GM12873 (cell line): ENCODE measurements around the gene TRAT1.

Experiments
- TF ChIP-seq, protein P1 (sequence below): IDR thresholded peaks from 2 replicates; pipeline ENCODE4 v1.5.1; 2012; ENCODE audit warnings: low read depth, mild to moderate bottlenecking, moderate library complexity, low read length, control low read depth; ENCODE audit not compliant: insufficient read depth; ENCODE audit errors: missing control alignments

Gene TRAT1, protein sequence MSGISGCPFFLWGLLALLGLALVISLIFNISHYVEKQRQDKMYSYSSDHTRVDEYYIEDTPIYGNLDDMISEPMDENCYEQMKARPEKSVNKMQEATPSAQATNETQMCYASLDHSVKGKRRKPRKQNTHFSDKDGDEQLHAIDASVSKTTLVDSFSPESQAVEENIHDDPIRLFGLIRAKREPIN

DNA sequence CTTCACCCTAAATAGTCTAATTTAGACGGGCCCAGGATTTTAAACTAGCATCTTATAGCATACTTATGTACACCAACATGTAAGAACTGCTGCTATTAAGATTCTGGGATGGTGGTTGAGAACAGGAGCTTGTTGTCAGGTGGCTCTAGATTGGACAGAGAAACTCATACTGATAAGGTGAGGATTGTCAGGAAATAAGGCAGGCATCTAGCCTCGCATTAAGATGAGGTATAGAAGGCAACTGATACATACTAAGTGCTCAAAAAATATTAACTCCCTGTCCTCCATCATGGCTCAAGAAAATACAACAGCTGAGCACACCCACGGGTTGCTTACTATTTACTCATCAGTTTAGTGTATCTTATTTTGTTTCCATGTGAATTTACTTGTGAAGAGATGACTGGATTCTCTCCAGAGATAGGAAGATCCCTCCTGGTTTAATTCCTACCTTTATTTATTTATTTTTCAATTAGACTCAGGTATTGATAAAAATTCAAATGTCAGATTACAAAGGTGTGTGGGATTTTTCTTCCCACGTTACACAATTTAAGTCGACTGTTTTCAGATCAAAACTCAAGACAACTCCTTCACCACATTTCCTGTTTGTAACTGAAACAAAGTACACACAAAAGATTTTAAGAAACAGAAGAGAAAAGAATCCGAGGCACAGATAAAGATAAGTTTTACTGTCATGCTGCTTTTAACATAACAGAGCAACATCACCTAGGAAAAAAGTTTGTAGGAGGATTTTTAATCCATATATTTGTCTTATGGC, at the start of gene TRAT1:
Gene TRAT1, plus strand, starts transcription at position 664 of the 775 bp plus-strand sequence. CDS start 142 bp downstream, outside the sequence.
- TF ChIP-seq, protein P1, sequence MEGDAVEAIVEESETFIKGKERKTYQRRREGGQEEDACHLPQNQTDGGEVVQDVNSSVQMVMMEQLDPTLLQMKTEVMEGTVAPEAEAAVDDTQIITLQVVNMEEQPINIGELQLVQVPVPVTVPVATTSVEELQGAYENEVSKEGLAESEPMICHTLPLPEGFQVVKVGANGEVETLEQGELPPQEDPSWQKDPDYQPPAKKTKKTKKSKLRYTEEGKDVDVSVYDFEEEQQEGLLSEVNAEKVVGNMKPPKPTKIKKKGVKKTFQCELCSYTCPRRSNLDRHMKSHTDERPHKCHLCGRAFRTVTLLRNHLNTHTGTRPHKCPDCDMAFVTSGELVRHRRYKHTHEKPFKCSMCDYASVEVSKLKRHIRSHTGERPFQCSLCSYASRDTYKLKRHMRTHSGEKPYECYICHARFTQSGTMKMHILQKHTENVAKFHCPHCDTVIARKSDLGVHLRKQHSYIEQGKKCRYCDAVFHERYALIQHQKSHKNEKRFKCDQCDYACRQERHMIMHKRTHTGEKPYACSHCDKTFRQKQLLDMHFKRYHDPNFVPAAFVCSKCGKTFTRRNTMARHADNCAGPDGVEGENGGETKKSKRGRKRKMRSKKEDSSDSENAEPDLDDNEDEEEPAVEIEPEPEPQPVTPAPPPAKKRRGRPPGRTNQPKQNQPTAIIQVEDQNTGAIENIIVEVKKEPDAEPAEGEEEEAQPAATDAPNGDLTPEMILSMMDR: no peak

DNA sequence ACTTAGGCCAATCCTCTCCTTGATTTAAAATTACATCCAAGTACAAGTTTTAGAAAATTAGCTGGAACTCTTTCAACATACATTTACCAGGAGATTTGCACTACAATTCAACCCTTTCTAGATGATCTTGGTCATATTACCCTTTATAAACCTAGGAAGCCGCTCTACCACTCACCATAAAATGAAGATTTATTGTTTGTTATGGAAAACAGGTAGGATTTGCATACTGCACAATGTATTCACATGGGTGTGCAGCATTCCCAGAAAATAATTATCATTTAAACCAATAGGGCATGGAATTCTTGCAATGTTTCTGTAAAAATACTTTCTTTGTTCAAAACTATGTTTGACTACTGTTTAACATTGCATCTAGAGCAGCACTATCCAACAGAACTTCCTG, 46.9 kb upstream of the TRAT1 start:
- TF ChIP-seq, protein P1: no peak

DNA sequence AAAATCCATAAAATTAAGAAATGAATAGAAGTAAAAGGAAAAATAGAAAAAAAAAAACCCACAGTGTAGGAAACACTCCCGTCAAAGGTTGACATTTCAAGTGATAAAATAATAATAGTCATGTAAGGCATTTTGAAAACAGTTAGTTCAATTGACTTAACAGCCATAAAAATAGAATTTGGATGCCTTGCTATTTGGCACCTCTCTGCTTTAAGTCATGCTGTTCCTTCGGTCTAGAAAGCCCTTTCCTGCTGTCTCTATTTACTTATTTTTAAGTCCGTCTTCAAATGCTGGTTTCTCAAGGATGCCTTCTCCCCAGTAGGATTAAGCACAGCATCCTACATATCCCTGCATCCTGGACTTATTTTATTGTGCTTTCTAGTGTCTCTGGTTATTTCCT, 43.1 kb upstream of the TRAT1 start:
- TF ChIP-seq, protein P1: no peak

- TF ChIP-seq, protein P1: no peak
Observed at GRCh38 chr3:108780235-108780634, 42.4 kb upstream of the TRAT1 start.

- TF ChIP-seq, protein P1: no peak
Observed at GRCh38 chr3:108791473-108791872, 31.1 kb upstream of the TRAT1 start.

- TF ChIP-seq, protein P1: no peak
Observed at GRCh38 chr3:108804437-108804836, 18.1 kb upstream of the TRAT1 start.

DNA sequence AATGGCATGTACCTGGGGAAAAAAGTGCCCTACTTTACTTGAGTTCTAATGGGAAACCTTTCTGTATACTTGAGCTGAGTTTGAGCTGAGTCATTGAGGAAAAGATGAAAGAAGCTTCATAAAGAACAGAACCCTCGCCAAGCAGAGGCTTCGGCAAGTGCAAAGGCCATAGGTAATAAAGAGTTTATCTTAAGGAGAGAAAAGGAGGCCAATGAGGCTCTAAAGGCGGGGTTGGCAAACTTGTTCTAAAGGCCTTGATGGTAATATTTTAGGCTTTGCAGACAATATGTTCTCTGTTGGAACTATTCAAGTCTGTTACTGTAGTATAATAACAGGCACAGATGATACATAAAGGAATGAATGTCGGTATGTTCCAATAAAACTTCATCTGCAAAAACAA, 17.6 kb upstream of the TRAT1 start:
- TF ChIP-seq, protein P1: no peak
